GM19467 (cell line): ENCODE data around the gene SHOX.
"Not testable (repeated sequence)": the region's sequence is repeated elsewhere in the genome, so short reads cannot be mapped to it uniquely, and the experiment has no call there.

ENCODE experiments used
- ATAC-seq: cut with Tn5 transposase; IDR thresholded peaks from one replicate; pipeline ENCODE4 v1.9.1; 2021; ENCODE audit warnings: mild to moderate bottlenecking, moderate library complexity; ENCODE audit not compliant: unreplicated experiment

The SHOX gene

DNA sequence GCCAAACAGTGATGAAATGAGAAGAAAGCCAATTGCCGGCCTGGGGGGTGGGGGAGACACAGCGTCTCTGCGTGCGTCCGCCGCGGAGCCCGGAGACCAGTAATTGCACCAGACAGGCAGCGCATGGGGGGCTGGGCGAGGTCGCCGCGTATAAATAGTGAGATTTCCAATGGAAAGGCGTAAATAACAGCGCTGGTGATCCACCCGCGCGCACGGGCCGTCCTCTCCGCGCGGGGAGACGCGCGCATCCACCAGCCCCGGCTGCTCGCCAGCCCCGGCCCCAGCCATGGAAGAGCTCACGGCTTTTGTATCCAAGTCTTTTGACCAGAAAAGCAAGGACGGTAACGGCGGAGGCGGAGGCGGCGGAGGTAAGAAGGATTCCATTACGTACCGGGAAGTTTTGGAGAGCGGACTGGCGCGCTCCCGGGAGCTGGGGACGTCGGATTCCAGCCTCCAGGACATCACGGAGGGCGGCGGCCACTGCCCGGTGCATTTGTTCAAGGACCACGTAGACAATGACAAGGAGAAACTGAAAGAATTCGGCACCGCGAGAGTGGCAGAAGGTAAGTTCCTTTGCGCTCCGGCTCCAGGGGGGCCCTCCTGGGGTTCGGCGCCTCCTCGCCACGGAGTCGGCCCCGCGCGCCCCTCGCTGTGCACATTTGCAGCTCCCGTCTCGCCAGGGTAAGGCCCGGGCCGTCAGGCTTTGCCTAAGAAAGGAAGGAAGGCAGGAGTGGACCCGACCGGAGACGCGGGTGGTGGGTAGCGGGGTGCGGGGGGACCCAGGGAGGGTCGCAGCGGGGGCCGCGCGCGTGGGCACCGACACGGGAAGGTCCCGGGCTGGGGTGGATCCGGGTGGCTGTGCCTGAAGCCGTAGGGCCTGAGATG lies at the start of gene SHOX:
Gene SHOX (plus strand): TSS at position 180 of the 885 bp plus-strand sequence. CDS start 107 bp downstream, at position 287.
- no peak for ATAC-seq

DNA sequence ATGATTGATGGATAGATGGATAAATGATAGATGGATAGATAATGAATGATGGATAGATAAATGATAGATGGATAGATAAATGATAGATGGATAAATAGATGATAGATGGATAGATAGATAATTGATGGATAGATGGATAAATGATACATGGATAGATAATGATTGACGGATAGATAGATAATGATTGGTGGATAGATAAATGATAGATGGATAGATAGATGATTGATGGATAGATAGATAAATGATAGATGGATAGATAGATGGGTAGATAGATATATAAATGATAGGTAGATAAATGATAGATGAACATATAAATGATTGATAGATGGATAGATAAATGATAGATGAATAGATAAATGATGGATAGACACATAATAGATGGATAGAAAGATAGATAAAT lies 49.5 kb upstream of the SHOX start:
- no peak for ATAC-seq

DNA sequence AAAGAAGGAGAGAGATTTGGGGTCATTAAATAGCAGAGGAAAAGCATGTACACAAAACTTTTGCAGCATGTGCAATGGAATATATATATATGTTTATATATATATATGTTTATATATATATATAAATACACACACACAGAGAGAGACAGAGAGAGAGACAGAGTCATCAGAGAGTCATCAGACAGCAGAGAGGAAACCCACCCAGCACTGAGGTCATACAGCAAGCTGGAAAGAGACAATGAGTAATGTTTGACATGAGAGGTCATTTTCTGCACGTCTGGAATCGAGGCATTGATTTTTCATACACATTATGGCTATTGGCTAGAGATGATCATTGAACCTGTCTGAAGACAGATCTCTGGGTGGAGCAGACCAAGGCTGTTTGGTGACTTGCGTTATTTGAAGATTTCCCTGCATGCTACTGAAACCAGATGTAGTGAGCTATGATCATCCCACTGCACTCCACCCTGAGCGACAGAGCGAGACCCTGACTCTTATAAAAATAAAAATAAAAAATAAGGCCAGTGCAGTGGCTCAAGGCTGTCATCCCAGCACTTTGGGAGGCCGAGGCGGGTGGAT lies 48.8 kb upstream of the SHOX start:
- no peak for ATAC-seq

DNA sequence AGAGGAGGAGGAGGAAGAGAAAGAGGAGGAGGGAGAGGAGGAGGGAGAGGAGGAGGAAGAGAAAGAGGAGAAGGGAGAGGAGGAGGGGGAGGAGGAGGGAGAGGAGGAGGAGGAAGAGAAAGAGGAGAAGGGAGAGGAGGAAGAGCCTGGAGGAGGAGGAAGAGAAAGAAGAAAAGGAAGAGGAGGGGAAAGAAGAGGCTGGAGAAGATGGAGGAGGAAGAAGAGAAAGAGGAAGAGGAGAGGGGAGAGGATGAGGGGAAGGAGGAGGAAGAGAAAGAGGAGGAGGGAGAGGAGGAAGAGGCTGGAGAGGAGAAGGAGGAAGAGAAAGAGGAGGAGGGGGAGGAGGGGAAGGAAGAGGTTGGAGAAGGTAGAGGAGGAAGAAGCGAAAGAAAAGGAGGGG lies 46.0 kb upstream of the SHOX start:
- no peak for ATAC-seq

DNA sequence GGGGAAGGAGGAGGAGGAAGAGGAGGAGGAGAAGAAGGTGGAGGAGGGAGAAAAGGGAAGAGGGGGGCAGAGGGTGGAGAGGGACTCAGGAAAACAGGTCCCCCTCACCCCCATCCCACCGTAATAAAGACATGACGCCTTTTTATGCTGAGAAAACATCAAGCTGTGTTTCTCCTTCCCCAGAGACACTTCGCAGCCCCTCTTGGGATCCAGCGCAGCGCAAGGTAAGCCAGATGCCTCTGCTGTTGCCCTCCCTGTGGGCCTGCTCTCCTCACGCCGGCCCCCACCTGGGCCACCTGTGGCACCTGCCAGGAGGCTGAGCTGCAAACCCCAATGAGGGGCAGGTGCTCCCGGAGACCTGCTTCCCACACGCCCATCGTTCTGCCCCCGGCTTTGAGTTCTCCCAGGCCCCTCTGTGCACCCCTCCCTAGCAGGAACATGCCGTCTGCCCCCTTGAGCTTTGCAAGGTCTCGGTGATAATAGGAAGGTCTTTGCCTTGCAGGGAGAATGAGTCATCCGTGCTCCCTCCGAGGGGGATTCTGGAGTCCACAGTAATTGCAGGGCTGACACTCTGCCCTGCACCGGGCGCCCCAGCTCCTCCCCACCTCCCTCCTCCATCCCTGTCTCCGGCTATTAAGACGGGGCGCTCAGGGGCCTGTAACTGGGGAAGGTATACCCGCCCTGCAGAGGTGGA lies 45.3 kb upstream of the SHOX start:
- ATAC-seq = no peak

DNA sequence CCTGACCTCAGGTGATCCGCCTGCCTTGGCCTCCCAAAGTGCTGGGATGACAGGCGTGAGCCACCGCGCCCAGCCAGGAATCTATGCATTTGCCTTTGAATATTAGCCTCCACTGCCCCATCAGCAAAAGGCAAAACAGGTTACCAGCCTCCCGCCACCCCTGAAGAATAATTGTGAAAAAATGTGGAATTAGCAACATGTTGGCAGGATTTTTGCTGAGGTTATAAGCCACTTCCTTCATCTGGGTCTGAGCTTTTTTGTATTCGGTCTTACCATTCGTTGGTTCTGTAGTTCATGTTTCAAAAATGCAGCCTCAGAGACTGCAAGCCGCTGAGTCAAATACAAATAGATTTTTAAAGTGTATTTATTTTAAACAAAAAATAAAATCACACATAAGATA lies 44.2 kb upstream of the SHOX start:
- ATAC-seq = no peak

DNA sequence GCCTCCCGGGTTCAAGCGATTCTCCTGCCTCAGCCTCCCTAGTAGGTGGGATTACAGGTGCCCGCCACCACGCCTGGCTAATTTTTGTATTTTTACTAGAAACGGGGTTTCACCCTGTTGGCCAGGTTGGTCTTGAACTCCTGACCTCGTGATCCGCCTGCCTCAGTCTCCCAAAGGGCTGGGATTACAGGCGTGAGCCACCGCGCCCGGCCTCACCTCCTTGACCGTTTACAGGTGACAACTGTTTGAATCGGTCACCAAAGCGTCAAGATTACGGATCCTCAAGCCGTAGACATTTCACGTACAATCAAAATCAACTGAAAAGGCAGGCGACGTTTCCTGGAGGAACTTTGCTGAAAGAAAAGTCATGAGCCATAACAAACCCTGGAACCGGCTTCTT lies 41.3 kb upstream of the SHOX start:
- ATAC-seq = not testable (repeated sequence)

DNA sequence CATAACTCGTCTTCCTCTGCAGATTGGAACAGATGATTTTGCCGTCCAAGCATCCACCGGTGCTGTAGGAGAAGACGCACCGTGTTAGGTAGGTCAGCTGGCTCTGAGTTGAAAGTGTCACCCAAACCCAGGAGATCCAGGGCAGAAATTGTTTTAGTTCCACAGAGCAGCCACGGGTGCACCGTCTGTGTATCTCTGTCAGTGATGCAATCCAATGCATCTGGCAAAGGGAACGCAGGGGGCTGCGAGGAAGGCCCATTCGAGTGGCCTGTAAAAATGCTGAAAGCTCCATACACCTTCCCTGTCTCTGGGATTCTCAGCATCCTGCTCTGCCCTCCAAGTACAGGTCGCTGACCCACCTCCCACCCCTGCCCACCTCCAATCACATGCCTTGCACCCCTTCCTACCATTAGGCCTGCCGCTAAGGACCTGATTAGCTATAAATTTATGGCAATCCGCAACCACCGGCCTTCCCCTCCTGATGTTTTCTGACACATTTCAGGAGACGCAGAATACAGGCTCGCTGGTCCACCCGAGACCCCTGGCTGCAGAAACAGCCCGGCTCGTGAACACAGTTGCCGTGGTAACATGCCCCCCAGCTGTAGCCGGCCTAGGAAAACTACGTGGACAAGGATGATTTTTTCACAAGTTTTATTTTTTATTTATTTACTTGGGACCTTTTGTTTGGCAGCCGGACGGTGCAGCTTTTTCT lies 39.7 kb upstream of the SHOX start:
- no peak for ATAC-seq

DNA sequence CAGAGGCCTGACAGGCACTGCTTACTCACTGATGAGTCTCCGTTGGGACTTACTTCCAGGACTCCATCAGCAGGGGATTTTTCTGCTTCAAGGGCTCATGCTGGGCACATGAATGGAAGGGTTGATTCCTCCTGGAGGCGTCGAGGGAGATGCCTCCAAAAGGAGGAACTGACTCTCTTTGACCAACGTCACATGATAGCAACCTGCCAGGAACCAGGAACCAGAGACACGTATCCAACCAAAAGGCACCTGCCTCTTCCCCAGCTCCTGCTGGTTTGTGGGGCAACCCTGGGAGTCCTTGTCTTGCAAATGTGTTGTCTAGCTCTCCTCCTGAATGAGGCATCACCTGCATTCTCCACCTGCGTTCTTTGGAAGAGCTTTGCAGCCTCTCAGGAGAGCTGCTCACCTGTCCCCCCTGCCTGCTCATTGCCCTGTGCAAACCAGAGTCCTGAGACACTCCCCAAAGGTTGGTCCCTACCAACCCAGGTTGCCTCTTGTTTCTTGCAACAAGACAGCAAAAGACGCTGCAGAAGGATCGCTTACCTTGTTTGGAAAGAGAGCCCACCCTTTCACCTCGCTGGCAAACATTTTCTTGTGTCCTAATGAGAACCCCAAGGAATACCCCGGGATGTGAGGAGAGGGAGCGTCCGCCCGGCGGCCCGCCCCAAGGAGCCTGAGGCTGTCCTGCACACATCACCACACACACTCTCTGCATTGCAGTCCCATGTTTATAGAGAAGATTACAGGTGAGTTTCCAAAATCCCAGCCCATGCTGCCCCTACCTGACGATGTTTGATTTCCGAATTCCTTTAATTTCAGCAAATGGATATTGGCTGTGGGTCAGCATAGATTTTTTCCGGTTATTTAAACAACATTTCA lies 30.5 kb upstream of the SHOX start:
- ATAC-seq = no peak

DNA sequence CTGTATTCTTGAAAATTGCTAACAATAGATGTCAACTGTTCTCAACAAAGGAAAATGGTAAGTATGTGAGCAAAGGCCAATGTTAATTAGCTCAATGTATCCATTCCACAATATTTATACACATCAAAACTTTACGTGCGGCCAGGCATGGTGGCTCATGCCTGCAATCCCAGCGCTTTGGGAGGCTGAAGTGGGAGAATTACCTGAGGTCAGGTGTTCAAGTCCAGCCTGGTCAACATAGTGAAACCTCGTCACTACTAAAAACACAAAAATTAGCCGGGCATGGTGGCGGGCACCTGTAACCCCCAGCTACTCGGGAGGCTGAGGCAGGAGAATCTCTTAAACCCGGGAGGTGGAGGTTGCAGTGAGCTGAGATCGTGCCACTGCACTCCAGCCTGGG lies 27.6 kb upstream of the SHOX start:
- not testable (repeated sequence) for ATAC-seq

DNA sequence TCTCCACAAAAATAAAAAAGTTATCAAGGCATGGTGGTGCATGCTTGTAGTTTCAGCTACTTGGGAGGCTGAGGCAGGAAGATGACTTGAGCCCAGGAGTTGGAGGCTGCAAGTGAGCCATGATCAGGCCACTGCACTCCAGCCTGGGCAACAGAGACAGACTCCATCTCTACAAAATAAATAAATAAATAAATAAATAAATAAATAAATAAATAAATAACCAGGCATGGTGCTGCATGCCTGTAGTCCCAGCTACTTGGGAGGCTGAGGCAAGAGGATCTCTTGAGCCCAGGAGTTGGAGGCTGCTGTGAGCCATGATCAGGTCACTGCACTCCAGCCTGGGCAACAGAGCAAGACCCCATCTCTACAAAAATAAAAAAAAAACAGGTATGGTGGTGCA lies 26.0 kb upstream of the SHOX start:
- ATAC-seq = not testable (repeated sequence)

DNA sequence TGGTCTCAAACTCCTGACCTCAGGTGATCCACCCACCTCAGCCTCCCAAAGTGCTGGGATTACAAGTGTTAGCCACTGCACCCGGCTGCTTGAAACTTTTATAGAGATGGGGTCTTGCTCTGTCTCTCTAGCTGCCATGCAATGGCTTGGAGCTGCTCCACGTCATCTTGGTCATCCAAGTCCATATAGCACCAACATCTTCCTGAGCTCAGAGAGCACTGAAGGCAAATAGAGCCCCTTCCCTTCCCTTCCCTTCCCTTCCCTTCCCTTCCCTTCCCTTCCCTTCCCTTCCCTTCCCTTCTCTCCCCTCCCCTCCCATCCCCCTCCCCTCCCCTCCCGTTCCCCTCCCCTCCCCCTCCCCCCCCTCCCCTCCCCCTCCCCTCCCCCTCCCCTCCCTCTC lies 22.5 kb upstream of the SHOX start:
- not testable (repeated sequence) for ATAC-seq

DNA sequence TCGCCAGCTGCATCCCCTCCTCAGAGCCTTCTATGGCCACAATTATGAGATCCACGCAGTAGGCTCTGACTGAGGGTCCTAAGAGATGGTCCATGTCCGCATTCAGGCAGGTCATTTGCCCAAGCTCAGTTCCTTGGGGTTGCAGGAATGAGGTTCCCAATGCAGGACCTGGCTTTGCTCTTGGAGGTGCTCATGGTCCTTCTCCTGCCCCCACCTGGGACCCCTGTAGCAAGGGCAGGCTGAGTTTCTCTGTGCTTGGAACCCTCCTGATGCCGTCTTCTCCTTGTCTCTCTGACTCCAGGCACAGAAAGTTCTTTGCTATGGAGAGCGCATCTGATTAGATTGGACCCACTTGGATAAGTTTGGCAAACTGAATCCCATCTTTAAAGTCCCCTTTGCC lies 16.5 kb upstream of the SHOX start:
- ATAC-seq = no peak

DNA sequence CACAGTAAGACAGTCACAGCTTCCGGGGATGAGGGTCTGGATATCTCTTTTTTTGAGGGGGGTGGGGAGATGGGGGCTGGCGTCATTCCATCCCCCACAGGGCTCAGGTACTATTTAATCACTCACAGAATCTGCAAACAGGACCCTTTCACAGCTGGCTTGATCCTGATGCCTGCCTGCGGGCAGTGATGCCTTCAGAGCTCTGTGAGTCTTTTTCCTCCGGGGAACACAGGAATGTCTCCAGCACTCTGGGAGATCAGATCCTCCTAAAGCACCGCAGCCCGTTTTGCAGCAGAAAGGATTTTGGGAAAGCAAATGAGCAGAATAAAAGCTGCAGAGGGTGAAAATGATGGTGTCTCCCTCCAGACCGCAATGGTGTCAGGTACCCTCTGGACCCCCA lies 13.2 kb upstream of the SHOX start:
- no peak for ATAC-seq

DNA sequence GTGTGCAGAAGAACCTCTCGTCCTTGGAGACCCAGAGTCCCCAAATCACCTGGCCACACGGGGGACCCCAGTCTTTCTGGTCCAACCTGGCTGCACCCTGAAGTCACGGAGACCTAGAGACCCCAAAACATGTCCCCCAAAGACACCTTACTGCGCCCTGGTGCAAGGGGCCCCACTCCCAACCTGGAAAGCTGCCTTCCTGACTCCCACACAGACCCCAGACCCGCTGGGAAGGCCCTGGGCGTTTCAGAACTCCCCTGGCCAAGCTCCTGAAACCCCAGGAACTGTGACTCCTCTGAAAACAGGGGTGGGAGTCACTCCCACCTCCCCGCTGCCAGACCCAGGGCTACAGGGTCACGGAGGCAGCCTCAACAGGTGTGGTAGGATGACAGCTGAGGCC lies 12.7 kb upstream of the SHOX start:
- ATAC-seq = no peak

DNA sequence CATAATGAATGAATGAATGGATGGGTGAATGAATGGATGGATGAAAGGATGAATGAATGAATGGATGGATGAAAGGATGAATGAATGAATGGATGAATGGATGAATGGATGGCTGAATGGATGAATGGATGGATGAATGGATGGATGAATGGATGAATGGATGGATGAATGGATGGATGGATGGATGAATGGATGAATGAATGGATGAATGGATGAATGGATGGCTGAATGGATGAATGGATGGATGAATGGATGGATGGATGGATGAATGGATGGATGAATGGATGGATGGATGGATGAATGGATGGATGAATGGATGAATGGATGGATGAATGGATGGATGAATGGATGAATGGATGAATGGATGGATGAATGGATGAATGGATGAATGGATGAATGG lies 12.3 kb upstream of the SHOX start:
- not testable (repeated sequence) for ATAC-seq

DNA sequence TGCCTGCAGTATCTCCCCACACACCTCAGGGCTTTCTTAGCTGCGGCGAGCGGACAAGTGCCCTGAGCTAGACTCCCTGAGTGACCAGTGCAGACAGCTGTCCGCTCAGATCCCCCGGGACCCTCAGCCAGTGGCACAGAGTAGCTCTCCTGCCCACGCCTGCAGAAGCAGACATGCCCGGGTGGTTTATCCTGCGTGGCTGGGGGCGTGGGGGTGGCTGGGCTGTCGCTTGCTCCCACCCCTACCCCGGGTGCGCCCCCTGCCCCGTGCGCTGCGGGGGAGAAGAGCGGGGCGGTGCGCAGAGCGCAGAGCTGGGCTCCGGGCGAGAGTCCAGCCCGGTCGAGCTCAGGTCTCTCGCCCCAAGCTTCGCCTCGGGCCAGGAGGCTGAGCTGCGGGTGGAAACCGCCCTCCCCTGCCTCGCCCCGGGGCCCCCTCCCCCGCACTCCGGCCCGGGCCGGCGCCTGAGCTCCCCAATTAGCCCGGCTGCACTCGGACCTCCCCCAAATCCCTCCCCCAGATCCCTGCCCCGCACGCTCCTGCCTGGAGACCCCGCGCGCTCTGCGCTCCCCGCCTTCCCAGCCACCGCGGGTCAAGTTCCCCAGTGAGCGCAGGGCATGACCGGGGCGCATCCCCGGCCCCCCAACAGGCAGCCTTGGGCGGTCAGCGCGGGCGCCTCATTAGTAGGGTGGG lies 11.7 kb upstream of the SHOX start:
- no peak for ATAC-seq

DNA sequence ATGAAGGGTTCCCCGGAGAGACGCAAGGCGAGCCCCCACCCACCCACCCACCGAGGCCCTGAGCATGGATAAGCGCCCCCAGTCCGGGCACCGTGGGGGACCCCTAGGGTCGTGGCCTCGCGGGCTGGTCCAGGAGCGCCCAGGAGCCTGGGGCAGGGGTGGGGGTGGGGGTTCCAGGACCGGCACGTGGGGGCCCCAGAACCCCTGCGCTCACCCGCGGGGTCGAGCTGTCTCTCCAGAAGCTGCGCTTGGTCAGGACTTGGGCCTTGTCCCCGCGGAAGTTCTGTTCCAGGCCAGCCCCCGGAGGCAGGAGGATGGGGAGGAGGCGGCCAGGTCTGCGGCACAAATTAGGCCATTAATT lies 11.2 kb upstream of the SHOX start:
- ATAC-seq = no peak

DNA sequence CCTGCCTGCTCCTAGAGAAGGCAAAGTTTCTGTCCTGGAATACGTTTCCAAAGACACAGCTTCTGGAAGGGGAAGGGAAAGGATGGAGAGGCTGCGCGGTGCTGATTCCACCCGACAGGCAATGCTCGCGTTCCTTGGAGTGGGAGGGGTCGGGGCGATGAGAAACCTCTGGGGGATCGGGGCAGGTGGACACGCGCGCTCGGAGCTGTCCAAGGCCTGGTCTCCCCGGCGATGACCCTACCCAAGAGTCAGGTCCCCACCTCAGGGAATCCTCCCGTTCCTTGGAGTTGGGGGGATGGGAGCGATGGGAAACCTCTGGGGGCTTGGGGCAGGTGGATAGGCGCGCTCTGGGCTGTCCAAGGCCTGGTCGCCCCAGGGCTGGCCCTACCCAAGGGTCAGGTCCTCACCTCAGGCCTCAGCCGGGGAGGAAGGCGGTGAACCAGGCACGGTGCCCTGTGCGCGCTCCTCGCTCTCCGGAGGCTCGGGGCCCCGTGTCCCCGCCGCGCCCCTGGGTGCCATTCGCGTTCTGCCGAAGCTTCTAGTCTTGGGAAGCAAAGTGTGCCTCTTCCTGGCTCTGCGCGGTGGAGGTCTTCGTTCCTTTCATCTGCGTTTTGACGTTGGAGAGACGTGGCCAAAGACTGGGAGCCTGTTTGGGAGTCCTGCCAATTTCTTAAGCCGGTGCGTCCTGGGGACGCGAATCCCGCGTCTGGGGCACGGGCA lies 10.6 kb upstream of the SHOX start:
- ATAC-seq = no peak
